GM19023 (cell line): Measurements from ENCODE around the gene FAM200B.
A peak's percentile ranks its signal among the peaks of the same experiment; 100 is the strongest.

Experiments
- ATAC-seq: cut with Tn5 transposase; IDR thresholded peaks from one replicate; pipeline ENCODE4 v1.9.1; 2021; ENCODE audit warnings: mild to moderate bottlenecking, moderate library complexity; ENCODE audit not compliant: unreplicated experiment

Gene FAM200B

GRCh38 chr4:15681372-15682241 is at the start of gene FAM200B:
FAM200B (plus strand) TSS chr4:15681827; CDS start chr4:15686978, 5,151 bp downstream.
- peak; percentile 91 for ATAC-seq

- no peak for ATAC-seq
Measured at GRCh38 chr4:15636818-15637217, 44.8 kb upstream of the FAM200B start.

GRCh38 chr4:15638418-15638817 is 43.2 kb upstream of the FAM200B start:
- ATAC-seq, result no peak

GRCh38 chr4:15648600-15648999 is 33.0 kb upstream of the FAM200B start:
- ATAC-seq, result no peak

GRCh38 chr4:15649914-15650545 is 31.6 kb upstream of the FAM200B start:
- ATAC-seq, result peak; percentile 38

GRCh38 chr4:15651676-15652075 is 30.0 kb upstream of the FAM200B start:
- ATAC-seq, result no peak

- no peak for ATAC-seq
Measured at GRCh38 chr4:15652191-15652590, 29.4 kb upstream of the FAM200B start.

- ATAC-seq, result no peak
Measured at GRCh38 chr4:15652841-15653240, 28.8 kb upstream of the FAM200B start.

- no peak for ATAC-seq
Measured at GRCh38 chr4:15653420-15653819, 28.2 kb upstream of the FAM200B start.

- ATAC-seq, result no peak
Measured at GRCh38 chr4:15653864-15654592, 27.6 kb upstream of the FAM200B start.

GRCh38 chr4:15654593-15655222 is 26.9 kb upstream of the FAM200B start:
- peak; percentile 63 for ATAC-seq

GRCh38 chr4:15655223-15656037 is 26.2 kb upstream of the FAM200B start, which contains the start of gene FBXL5:
FBXL5 (minus strand) TSS chr4:15655357; CDS start chr4:15655287, 70 bp downstream.
- peak; percentile 73 for ATAC-seq

- ATAC-seq, result no peak
Measured at GRCh38 chr4:15656038-15656470, 25.6 kb upstream of the FAM200B start.

- ATAC-seq, result no peak
Measured at GRCh38 chr4:15657366-15657765, 24.3 kb upstream of the FAM200B start.

- ATAC-seq, result no peak
Measured at GRCh38 chr4:15658136-15658770, 23.4 kb upstream of the FAM200B start.

GRCh38 chr4:15658781-15659180 is 22.8 kb upstream of the FAM200B start:
- no peak for ATAC-seq

GRCh38 chr4:15659768-15660570 is 21.7 kb upstream of the FAM200B start:
- no peak for ATAC-seq

GRCh38 chr4:15665753-15666365 is 15.8 kb upstream of the FAM200B start:
- ATAC-seq, result no peak
